Loucy (cell line): ENCODE results near the gene PPP1R37.

Source experiments
- H2AFZ ChIP-seq: fragments of 200-600 bp; sonication (generic); 2 replicates; pipeline ENCODE4 v1.6.0; 2016; ENCODE audit warnings: antibody characterized with exemption, mild to moderate bottlenecking, low read length, moderate library complexity
- H3F3A ChIP-seq: fragments of 200-600 bp; 2 replicates; pipeline ENCODE4 v1.6.0; 2016; ENCODE audit warnings: antibody characterized with exemption, low read depth, mild to moderate bottlenecking
- H3K27me3 ChIP-seq: fragments of 200-600 bp; sonication (generic); 2 replicates; pipeline ENCODE4 v1.6.1; 2014; ENCODE audit warnings: low read length, mild to moderate bottlenecking; ENCODE audit not compliant: insufficient read depth, poor library complexity, severe bottlenecking
- H3K36me3 ChIP-seq: fragments of 200-600 bp; sonication (generic); 2 replicates; pipeline ENCODE4 v1.6.1; 2016; ENCODE audit warnings: low read length; ENCODE audit not compliant: insufficient read depth
- H3K4me1 ChIP-seq: fragments of 200-600 bp; sonication (generic); 2 replicates; pipeline ENCODE4 v1.5.1; 2014; ENCODE audit warnings: low read length, mild to moderate bottlenecking; ENCODE audit not compliant: insufficient read depth, poor library complexity, severe bottlenecking
- H3K4me2 ChIP-seq: fragments of 200-600 bp; sonication (generic); 2 replicates; pipeline ENCODE4 v1.6.0; 2014; ENCODE audit warnings: antibody characterized with exemption, low read length, low read depth, mild to moderate bottlenecking; ENCODE audit not compliant: poor library complexity, severe bottlenecking
- H3K4me3 ChIP-seq: fragments of 200-600 bp; sonication (generic); 2 replicates; pipeline ENCODE4 v1.5.1; 2014; ENCODE audit warnings: low read length, mild to moderate bottlenecking, mixed read lengths; ENCODE audit not compliant: poor library complexity, severe bottlenecking
- H3K79me2 ChIP-seq: fragments of 200-600 bp; sonication (generic); 2 replicates; pipeline ENCODE4 v1.6.1; 2014; ENCODE audit warnings: low read length; ENCODE audit not compliant: insufficient read depth
- H3K9ac ChIP-seq: fragments of 200-600 bp; sonication (generic); 2 replicates; pipeline ENCODE4 v1.6.0; 2014; ENCODE audit warnings: mild to moderate bottlenecking, low read depth, low read length, moderate library complexity; ENCODE audit not compliant: poor library complexity, severe bottlenecking
- H3K9me2 ChIP-seq: fragments of 200-600 bp; sonication (generic); replicated peaks from 2 replicates; pipeline ENCODE4 v1.6.1; 2016; ENCODE audit warnings: low read depth, low read length, mixed read lengths
- H3K9me3 ChIP-seq: fragments of 200-600 bp; sonication (generic); 2 replicates; pipeline ENCODE4 v1.6.1; 2014; ENCODE audit warnings: mild to moderate bottlenecking, antibody characterized with exemption, low read length, low read depth; ENCODE audit not compliant: insufficient read depth
- H4K20me1 ChIP-seq: fragments of 200-600 bp; sonication (generic); 2 replicates; pipeline ENCODE4 v1.6.0; 2014; ENCODE audit warnings: antibody characterized with exemption, low read length, mild to moderate bottlenecking; ENCODE audit not compliant: insufficient read depth, poor library complexity, severe bottlenecking
- CTCF ChIP-seq: fragments of 200-600 bp; sonication (generic); conservative IDR thresholded peaks from 2 replicates; pipeline ENCODE4 v1.5.1; 2014; ENCODE audit warnings: mild to moderate bottlenecking, antibody characterized with exemption, low read length
- EZH2phosphoT487 ChIP-seq: fragments of 200-600 bp; IDR thresholded peaks from 2 replicates; pipeline ENCODE4 v1.6.1; 2018; ENCODE audit warnings: antibody characterized with exemption, mild to moderate bottlenecking, moderate library complexity, borderline replicate concordance

PPP1R37 gene

GRCh38 chr19:45145270-45146189, 52.6 kb downstream of the PPP1R37 start:
- no peak overlapping the region for H3K4me3 ChIP-seq
- H3K9me2 ChIP-seq: no peaks in the 10 kb centered on the region
- no peak overlapping the region for H3K4me2 ChIP-seq
- H3K27me3 ChIP-seq: no peaks in the 10 kb centered on the region
- H3K36me3 ChIP-seq: peaks cover 36% of the 10 kb centered on the region; the same call in 1 of the 2 replicates
- no peaks in the 10 kb centered on the region for H4K20me1 ChIP-seq
- H2AFZ ChIP-seq: no peak overlapping the region
- H3K79me2 ChIP-seq: no peaks in the 10 kb centered on the region
- no peak for TF ChIP-seq CTCF
- no peaks in the 10 kb centered on the region for H3K9me3 ChIP-seq
- H3K9ac ChIP-seq: no peak overlapping the region
- no peaks in the 10 kb centered on the region for H3K4me1 ChIP-seq
- H3F3A ChIP-seq: no peaks in the 10 kb centered on the region

- H3F3A ChIP-seq: no peaks in the 10 kb centered on the region
- H3K9ac ChIP-seq: no peak overlapping the region
- H3K9me2 ChIP-seq: no peaks in the 10 kb centered on the region
- TF ChIP-seq CTCF: no peak
- TF ChIP-seq EZH2phosphoT487: no peak
- H4K20me1 ChIP-seq: no peaks in the 10 kb centered on the region
- no peaks in the 10 kb centered on the region for H3K9me3 ChIP-seq
- H3K4me3 ChIP-seq: no peak overlapping the region
- no peak overlapping the region for H3K4me2 ChIP-seq
- no peaks in the 10 kb centered on the region for H3K27me3 ChIP-seq
- H2AFZ ChIP-seq: no peak overlapping the region
- peaks cover 28% of the 10 kb centered on the region; the same call in 1 of the 2 replicates for H3K36me3 ChIP-seq
- H3K79me2 ChIP-seq: no peaks in the 10 kb centered on the region
- no peaks in the 10 kb centered on the region for H3K4me1 ChIP-seq
Measured at GRCh38 chr19:45146251-45146650, 53.3 kb downstream of the PPP1R37 start.

- TF ChIP-seq CTCF (no peak), EZH2phosphoT487 (no peak)
- no peaks in the 10 kb centered on the region for H3K27me3 ChIP-seq
- no peaks in the 10 kb centered on the region for H3K9me2 ChIP-seq
- H2AFZ ChIP-seq: no peak overlapping the region
- no peak overlapping the region for H3K9ac ChIP-seq
- no peaks in the 10 kb centered on the region for H3K79me2 ChIP-seq
- no peaks in the 10 kb centered on the region for H4K20me1 ChIP-seq
- H3K4me3 ChIP-seq: no peak overlapping the region
- no peak overlapping the region for H3K4me2 ChIP-seq
- H3F3A ChIP-seq: no peaks in the 10 kb centered on the region
- H3K36me3 ChIP-seq: peaks cover 23% of the 10 kb centered on the region; the same call in 1 of the 2 replicates
- H3K4me1 ChIP-seq: no peaks in the 10 kb centered on the region
- H3K9me3 ChIP-seq: no peaks in the 10 kb centered on the region
Measured at GRCh38 chr19:45146741-45147205, 53.8 kb downstream of the PPP1R37 start.
